NOMO-1 (cell line): ENCODE measurements around the gene TRDMT1.

Experiments used
- DNase-seq, 2 experiments: peaks; one replicate each; lab custom pipeline; 2025; ENCODE audit not compliant: unreplicated experiment in 2 of 2; lab: John Stamatoyannopoulos, UW

TRDMT1 gene

GRCh38 chr10:17213646-17214349, 12.3 kb upstream of the TRDMT1 start:
- DNase-seq: no peak

GRCh38 chr10:17212802-17213221, 11.3 kb upstream of the TRDMT1 start:
- DNase-seq: peak; percentile 72 to 74

- DNase-seq: no peak
These were observed 8.9 kb upstream of the TRDMT1 start for GRCh38 chr10:17210361-17210760.

- no peak for DNase-seq
These were observed 8.4 kb upstream of the TRDMT1 start for GRCh38 chr10:17209881-17210280.

- no peak for DNase-seq
These were observed 7.8 kb upstream of the TRDMT1 start for GRCh38 chr10:17209302-17209701.

- DNase-seq: peak in 1 of 2 experiments; percentile 13
These were observed 7.0 kb upstream of the TRDMT1 start for GRCh38 chr10:17208476-17208875.

GRCh38 chr10:17206210-17206709, 4.8 kb upstream of the TRDMT1 start:
- peak in 1 of 2 experiments; percentile 33 for DNase-seq

GRCh38 chr10:17203416-17203815, 1.9 kb upstream of the TRDMT1 start:
- DNase-seq: no peak

DNA sequence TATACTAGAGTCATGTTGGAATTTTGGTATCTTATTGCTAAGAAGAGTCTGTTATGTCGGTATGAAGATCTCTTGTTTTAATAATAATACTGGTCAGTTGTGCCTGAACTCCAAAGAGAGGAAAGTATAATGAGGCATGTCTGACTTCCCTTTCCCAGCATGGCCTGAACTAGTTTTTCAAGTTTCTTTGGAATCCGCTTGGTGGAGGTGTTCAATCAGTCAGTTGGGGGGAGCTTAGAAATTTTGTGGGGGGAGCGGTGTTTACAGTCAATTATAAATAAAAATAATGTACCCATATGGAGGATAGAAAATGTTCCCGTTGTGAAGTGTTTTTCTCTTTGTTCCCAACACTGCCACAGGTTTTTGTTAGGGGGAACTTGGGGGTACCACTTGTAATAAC, 1.5 kb upstream of the TRDMT1 start:
- DNase-seq: no peak

- DNase-seq: no peak
These were observed 1.0 kb upstream of the TRDMT1 start for GRCh38 chr10:17202506-17202905.

DNA sequence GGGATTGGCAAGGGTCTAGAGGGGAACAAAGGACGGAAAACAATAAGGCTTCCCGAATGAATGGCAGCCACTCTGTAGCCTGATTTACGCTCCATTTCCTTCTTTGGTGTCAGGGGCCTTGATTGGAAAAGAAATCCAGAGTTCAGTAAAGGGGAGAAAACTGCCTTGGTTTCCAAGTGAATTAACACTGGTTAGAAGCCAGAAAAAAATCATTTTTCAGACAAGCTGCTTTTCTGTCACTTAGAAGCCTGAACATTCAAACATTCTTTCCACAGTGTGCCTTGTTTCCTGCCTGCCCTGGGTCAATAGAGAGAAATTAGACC, 283 bp upstream of the TRDMT1 start:
- DNase-seq: no peak

- DNase-seq: peak; percentile 26 to 79
These were observed 1.2 kb downstream of the TRDMT1 start for GRCh38 chr10:17200001-17200911.

DNA sequence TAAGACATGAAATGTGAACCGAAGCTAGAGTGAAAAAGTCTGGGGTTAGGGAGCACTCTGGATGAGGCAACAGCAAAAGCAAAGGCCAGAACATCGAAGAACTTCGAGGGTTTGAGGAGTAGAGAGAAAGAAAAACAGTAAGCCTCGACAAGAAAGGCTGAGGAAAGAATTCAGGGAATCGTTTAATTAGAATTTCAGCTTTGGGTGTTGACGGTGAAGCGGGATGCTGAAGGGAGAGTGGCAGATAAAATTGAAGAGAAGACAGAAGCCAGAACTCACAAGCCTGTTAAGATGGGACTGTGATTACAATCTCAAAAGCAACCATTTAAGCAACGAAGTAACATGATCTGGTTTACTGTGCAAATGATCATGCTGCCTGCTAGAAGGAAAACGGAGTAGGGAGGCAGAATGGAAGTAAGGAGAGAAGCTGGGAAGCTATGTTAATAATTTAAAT, 2.1 kb downstream of the TRDMT1 start:
- no peak for DNase-seq

GRCh38 chr10:17196573-17196972, 4.9 kb downstream of the TRDMT1 start:
- DNase-seq: no peak

- DNase-seq: no peak
These were observed 5.4 kb downstream of the TRDMT1 start for GRCh38 chr10:17196045-17196444.

GRCh38 chr10:17195083-17195482, 6.4 kb downstream of the TRDMT1 start:
- no peak for DNase-seq

DNA sequence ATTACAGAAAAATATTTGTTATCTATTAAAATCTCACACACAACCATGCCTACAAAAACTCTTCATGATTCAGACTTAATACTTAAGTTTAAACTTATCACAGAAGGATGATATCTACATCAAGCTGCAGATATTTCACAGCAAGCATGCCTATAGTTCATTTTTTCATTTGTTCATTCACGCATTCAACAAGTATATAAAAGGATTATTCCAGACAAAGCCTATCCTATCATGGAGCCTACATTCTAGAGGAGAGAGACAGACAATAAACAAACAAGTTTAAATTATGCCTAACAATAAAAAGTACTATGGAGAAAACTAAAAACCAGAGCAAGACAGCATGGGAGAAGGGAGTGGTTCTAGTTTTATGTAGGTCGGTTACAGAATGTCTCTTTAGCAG, 10.9 kb downstream of the TRDMT1 start:
- DNase-seq: no peak

- DNase-seq: no peak
These were observed 12.8 kb downstream of the TRDMT1 start for GRCh38 chr10:17188644-17189172.

- DNase-seq: no peak
These were observed 15.6 kb downstream of the TRDMT1 start for GRCh38 chr10:17185873-17186272.

DNA sequence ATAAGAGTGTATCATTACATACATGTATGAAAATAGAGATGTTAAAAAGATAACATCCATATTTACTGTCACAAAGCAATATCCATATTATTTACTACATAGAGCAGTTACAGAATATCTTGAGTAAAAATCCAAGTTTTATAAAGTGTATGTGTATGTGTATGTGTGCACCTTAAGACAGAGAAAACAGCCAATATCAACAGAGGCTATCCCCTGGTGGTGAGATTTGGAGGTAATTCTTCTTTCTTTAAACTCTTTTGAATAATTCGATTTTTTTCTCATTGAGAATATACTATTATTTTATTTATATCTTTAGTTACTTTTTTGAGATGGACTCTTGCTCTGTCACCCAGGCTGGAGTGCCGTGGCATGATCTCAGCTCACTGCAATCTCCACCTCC, 18.4 kb downstream of the TRDMT1 start:
- no peak for DNase-seq

DNA sequence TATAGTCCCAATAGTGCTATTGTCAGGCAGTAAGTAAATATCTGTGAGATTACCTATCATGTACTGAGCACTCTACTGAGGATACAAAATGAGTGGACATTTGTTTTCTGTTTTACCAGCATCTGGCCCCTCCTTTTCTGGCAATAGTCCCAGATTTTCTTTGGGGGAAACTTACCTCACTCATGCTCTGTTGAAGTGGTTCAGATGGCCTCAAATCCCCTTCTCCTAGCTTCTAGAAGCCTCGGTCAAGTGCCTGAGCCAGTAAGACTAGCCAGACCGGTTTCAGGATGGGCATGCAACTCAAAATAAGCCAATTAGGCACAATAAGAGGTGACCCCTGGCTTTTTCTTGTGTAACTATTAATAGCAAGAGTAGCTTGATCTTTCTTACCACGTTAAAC, 19.7 kb downstream of the TRDMT1 start:
- DNase-seq: no peak

DNA sequence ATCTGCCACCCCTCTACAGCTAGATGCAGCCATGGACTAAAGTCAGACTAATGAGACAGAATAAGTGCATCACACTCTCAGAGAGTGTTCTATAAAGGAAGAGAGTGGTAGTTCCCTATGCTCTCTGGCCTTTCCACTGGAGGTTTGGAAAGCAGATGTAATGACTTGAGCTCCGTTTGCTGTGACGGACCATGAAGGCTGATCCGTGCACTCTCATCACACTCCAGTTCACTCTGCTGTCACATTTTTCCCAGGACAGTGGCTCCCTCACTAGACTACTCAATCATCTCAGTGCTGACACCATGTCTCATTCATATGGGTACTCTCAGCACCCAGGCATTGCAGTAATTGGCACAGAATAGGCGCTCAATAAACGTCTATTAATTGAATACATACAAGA, 20.4 kb downstream of the TRDMT1 start:
- DNase-seq: no peak
